HT-29 (cell line): ENCODE results near the gene TYRO3. TPM values are rescaled to one million over a fixed set of nuclear protein-coding genes. Genes with fewer than 3 reads are reported as not detected.
A peak's percentile ranks its signal among the peaks of the same experiment; 100 is the strongest.
"Not testable (repeated sequence)": the region's sequence is repeated elsewhere in the genome, so short reads cannot be mapped to it uniquely, and the experiment has no call there.

ENCODE experiments used
- DNase-seq: peaks from one replicate; pipeline ENCODE4 v3.0.0-alpha.2; 2015; ENCODE audit warnings: low spot score
- total RNA-seq: library from RNA; depleted of rRNA; stranded (reverse); fragments of >200 nt; shearing (Covaris generic); gene quantifications from 2 replicates; pipeline ENCODE4 v1.2.3, GENCODE V29; 2014

The TYRO3 gene
- total RNA-seq, 1 experiment from 2014 or later = 9.2 TPM

GRCh38 chr15:41573396-41573795 is 14.4 kb downstream of the TYRO3 start:
- no peak for DNase-seq

GRCh38 chr15:41574158-41574557 is 15.1 kb downstream of the TYRO3 start:
- DNase-seq = no peak

GRCh38 chr15:41575282-41575681 is 16.3 kb downstream of the TYRO3 start:
- no peak for DNase-seq

GRCh38 chr15:41577863-41578735 is 19.1 kb downstream of the TYRO3 start:
- DNase-seq = no peak

- no peak for DNase-seq
These were observed 19.8 kb downstream of the TYRO3 start for GRCh38 chr15:41578736-41579383.

GRCh38 chr15:41581110-41581509 is 22.1 kb downstream of the TYRO3 start:
- peak; percentile 64 for DNase-seq

GRCh38 chr15:41583795-41584194 is 24.8 kb downstream of the TYRO3 start:
- no peak for DNase-seq

- no peak for DNase-seq
These were observed 25.7 kb downstream of the TYRO3 start for GRCh38 chr15:41584636-41585126.

- peak; percentile 49 for DNase-seq
These were observed 26.4 kb downstream of the TYRO3 start for GRCh38 chr15:41585127-41586047.

- not testable (repeated sequence) for DNase-seq
These were observed 27.7 kb downstream of the TYRO3 start for GRCh38 chr15:41586531-41587282.

GRCh38 chr15:41589018-41589417 is 30.0 kb downstream of the TYRO3 start:
- not testable (repeated sequence) for DNase-seq

- DNase-seq = not testable (repeated sequence)
These were observed 30.6 kb downstream of the TYRO3 start for GRCh38 chr15:41589571-41589970.

- DNase-seq = not testable (repeated sequence)
These were observed 32.2 kb downstream of the TYRO3 start for GRCh38 chr15:41591217-41591616.

- DNase-seq = peak; percentile 42
These were observed 33.7 kb downstream of the TYRO3 start for GRCh38 chr15:41592718-41593117.

- no peak for DNase-seq
These were observed 36.1 kb downstream of the TYRO3 start for GRCh38 chr15:41594801-41595746.

- DNase-seq = no peak
These were observed 38.0 kb downstream of the TYRO3 start for GRCh38 chr15:41596972-41597371.

GRCh38 chr15:41597787-41598186 is 38.8 kb downstream of the TYRO3 start:
- DNase-seq = no peak

- no peak for DNase-seq
These were observed 40.0 kb downstream of the TYRO3 start for GRCh38 chr15:41599061-41599460.

GRCh38 chr15:41603411-41603935 is 44.5 kb downstream of the TYRO3 start:
- DNase-seq = no peak
